NCI-H187 treated with DMSO at 0.1 percent for 48 hours (cell line): ENCODE data around the gene HIKESHI.
"Not testable (repeated sequence)": the region's sequence is repeated elsewhere in the genome, so short reads cannot be mapped to it uniquely, and the experiment has no call there.

ENCODE experiments used
- DNase-seq: peaks from one replicate; lab custom pipeline; 2025; lab: John Stamatoyannopoulos, UW

HIKESHI gene

DNA sequence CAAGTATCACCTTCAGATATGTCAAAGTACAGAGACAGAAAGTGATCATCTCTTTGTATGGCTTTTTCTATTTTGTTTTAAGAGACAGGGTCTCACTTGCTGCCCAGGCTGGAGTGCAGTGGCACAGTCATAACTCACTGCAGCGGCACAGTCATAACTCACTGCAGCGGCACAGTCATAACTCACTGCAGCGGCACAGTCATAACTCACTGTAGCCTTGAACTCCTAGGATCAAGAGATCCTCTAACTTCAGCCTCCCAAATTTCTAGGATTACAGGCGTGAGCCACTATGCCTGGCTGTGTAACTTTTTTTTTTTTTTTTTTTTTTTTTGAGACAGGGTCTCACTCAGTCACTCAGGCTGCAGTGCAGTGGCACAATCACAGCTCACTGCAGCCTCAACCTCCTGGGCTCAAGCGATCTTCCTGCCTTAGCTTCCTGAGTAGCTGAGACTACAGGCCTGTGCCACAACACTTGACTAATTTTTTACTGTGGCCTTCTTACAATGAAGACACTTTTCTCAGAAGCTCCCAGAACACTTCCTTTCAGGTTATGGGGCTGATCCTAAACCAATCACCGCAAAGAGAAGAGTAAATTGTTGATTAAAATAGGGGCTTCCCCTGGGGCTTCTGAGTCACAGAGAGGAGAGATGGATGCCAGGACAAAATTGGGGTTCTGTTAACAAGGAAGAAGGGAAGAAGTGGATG lies 9.0 kb upstream of the HIKESHI start:
- no peak for DNase-seq

DNA sequence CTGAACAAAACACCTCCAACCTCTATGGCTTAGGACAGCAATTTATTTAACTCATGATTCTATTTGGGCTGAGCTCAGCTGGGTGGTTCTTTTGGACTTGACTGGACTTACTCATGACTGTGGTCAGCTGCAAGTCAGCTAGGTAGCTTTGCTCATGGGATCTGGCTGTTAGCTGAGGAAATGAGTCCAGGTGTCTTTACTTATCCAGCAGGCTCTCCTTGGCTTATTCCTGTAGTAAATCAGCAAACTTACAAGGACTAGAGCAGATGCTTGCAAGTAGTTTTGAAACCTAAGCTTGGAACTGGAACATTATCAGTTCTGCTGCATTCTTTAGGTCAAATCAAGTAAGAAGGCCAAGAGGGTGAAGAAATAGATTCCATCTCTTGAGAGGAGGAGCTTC lies 8.0 kb upstream of the HIKESHI start:
- no peak for DNase-seq

DNA sequence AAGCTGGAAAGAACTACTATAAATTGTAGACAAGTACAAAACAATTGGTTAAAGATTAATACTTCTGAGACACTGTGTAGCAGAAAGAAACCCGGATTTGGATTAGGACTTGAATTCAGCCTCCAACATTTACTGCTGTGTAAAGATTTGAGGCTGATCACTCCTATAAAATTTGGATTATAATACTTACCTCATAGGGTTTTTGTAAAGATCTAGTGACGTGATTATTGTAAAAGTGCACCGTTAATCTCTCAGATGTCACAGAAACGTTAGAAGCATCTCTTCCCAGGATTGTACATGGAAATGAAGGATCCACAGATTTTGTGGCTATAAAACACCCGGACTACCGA lies 323 bp upstream of the HIKESHI start:
- DNase-seq, result no peak

DNA sequence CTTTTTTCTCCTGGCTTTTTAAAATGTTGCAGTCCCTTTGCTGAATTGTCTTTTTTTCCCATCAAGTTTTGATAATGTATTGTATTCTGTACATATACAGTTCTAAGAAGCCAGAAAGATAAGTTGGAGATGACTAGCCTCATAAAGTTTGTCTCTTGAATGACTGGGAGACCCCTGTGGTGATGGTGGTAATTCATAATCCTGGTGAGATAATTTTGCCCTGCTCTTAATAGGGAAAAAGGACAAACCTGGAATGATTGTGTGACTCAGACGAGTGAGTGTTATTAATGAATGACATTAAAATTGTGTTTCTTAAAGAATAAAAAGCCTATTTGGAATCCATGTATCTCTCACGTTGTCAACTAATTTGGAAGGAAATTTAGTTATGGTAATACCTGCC lies 1.2 kb downstream of the HIKESHI start:
- no peak for DNase-seq

DNA sequence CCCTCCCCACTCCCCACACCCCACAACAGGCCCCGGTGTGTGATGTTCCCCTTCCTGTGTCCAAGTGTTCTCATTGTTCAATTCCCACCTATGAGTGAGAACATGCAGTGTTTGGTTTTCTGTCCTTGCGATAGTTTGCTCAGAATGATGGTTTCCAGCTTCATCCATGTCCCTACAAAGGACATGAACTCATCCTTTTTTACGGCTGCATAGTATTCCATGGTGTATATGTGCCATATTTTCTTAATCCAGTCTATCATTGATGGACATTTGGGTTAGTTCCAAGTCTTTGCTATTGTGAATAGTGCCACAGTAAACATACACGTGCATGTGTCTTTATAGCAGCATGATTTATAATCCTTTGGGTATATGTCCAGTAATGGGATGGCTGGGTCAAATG lies 6.7 kb downstream of the HIKESHI start:
- not testable (repeated sequence) for DNase-seq

DNA sequence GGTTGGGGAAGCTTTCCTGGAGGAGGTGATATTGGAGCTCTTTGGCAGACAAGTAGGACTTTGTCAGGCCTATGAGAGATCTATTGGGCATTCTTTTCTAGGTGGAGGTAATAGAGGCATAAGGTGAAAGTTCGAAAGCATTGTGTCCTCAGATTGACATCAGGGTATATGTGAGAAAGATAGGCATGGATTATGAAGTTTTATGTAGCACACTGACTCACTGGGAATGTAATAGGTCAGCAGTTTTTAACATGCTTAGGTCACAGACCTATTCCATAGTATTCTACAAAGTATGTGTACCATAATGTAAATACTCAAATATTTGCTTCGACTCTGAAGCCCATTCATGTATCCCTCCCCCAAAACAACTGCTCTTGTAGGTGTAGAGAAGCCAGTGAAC lies 11.8 kb downstream of the HIKESHI start:
- DNase-seq, result no peak

DNA sequence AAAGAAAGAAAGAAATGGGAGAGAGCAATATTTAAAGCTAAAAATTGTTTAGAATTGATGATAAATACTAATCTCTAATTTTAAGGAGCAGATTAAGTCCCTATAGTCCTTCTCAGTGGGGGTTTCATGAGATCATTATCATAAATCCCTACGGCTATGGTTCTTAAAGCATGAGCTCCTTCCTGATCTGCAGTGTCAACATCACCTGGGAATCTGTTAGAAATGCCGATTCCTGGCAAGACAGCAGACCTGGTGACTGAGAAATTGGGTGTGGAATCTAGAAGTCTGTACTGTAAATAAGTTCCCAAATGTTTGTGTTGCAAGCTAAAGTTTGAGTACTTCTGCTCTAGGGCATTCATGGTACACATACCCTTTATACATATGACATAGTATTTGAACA lies 12.6 kb downstream of the HIKESHI start:
- DNase-seq, result no peak

DNA sequence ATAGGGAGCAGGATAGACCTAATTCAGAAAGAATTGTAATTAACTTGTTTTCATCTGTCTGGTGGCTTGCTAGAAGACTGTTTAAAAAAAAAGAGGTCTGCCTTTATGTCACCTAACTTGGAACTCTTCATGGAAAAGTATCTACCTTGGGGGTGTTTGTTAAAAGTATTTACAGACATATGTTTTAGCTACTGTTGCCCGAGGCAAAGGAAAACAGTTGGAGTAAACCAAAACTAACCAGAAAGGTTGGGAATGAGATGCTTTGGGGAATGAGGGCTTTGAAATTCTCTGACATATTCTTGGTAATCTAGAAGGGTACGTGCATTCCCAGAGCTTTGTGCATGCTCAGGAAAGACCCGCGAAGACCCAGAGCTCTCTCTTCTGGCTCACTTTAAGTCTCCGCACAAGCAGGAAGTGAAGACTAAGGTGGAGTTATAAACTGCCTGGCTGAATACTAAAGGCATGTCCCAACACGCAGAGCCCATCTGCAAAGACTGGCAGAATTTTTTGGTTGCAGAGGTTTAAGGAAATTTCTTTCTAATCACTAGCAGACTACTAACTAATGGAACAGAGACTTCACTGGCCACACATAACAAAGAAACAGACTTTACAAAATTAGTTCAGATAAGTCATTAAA lies 33.2 kb downstream of the HIKESHI start:
- DNase-seq, result no peak

DNA sequence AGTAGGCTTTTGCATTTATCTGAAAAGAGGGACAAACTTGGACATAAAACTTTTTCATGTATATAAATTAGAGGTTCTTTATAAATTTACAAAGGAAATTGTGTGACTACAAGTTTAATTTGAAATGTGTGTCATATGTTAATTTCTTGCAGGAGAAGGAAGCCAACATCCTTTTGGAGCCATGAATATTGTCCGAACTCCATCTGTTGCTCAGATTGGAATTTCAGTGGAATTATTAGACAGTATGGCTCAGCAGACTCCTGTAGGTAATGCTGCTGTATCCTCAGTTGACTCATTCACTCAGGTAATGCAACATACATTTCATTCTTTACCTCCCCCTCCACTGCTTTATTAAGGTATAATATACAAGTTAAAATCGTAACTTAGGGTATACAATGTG lies 35.2 kb downstream of the HIKESHI start:
- no peak for DNase-seq

DNA sequence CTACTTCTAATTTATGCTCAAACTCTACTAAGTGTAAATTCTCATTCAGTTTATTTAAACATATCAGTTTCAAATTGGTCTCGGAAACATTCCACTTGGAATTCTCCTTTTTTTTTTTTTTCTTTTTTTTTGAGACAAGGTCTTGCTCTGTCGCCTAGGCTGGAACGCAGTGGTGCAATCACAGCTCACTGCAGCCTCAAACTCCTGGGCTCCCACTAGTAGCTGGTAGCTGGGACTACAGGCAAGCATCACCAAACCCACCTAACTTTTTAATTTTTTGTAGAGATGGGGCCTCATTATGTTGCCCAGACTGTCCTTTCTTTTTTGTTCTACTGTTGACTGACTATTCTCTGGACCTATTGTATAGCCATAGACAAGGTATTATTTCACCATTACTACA lies 39.3 kb downstream of the HIKESHI start:
- DNase-seq, result no peak

DNA sequence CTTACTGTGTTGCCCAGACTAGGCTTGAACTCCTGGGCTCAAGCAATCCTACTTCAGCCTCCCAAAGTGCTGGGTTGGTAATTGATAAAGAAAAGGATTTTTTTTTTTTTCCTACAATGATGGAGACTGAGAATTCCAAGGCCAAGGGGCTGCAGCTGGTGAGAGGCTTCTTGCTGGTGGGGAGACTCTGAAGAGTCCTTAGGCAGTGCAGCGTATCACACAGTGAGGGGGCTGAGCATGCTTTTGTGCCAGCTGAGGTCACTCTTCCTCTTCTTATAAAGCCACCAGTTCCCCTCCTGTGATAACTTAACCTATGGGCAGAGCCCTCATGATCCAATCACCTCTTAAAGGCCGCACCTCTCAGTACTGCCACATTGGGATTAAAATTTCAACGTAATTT lies 44.5 kb downstream of the HIKESHI start:
- no peak for DNase-seq

DNA sequence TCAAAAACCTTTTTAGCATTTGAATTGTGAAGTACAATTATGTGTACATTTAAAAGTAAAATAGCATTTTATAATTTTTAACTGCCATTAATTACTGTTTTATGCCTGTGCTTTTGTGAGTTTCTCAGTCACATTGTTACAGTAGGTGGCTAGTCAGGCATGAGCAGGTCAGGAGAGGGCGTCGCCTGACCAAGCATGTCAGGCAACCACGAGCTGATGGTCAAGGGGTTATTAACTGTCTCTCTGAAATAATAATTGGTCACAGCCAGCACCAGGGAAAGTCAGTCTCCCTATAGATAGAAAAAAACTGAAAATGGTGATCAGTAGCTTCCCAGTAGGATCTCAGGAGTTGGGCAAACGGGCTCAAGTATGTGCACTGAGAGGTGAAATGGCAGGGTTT lies 53.2 kb downstream of the HIKESHI start:
- DNase-seq, result no peak

DNA sequence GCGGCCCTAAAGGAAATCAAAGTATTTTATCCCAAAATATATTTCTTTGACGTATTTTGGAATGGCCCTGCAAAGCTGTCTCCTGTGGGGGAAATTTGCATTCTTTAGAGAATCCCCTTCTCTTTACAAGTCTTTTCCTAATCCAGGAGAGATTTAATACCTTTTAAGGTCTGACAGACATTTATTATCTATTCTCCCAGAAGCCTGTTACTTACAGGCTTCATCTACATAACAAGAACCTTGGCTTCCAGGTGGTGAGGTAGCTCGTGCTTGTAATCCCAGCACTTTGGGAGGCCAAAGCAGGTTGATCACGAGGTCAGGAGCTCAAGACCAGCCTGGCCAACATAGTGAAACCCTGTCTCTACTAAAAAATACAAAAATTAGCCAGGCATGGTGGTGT lies 55.4 kb downstream of the HIKESHI start:
- DNase-seq, result not testable (repeated sequence)

DNA sequence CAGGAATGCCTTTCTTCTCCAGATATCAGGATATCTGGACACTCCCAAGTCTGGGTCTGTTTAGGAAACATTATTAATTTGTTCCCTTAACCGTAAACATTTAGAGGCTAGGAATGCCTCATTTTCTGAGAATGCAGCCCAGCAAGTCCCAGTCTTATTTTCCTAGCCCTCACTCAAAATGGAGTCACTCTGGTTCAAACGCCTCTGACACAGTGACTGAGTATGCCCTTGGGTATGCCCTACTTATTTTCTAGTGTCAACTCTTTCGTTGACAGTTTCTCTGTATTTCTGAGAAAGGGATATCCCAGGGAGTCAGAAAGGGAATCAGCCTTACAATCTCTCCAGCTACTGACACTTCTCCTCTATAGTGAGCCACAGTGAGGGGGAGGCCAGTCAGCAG lies 56.7 kb downstream of the HIKESHI start:
- no peak for DNase-seq

DNA sequence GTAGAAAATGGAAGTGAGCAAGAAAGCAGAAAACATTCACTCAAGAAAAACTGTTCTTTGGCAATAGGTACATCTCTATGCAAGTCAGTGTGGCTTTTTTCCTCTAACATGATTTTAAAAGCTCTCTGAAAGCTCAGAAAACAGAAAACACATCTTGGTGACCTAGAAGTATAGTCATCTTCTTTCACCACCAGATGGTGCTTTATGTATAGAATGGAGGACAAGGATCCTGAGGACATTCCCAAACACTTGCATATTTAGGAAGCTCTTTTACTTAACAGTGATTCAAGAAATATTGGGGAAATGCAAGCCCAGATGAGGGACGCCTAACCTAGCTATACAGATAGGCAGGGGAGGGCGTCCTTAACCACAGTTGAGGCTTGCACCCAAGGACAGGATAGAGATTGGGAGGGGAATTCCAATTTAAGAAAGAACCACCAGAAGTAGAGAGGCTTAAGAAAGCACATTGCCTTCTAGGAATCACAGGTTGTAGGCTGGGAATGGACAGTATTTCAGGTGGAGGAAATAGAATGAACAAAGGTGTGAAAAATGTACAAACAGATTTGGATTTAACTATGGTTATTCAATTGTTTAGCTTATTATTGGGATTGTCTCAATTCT lies 58.8 kb downstream of the HIKESHI start:
- DNase-seq, result no peak

DNA sequence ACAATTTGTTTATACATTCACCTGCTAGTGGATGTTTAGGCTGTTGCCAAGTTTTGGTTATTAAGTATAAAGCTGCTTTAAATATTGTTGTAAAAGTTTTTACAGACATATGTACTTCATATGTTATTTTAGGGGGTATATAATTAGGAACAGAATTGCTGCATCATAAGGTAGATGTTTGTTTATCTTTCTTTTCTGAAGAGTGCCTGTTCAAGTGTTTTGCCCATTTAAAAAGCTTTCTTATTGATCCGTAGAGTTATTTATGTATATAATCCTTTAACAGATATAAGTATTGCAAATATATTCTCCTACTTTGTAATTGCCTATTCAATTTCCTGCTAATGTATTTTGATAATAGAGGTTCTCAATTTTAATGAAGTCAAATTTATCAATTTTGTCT lies 61.4 kb downstream of the HIKESHI start:
- no peak for DNase-seq

DNA sequence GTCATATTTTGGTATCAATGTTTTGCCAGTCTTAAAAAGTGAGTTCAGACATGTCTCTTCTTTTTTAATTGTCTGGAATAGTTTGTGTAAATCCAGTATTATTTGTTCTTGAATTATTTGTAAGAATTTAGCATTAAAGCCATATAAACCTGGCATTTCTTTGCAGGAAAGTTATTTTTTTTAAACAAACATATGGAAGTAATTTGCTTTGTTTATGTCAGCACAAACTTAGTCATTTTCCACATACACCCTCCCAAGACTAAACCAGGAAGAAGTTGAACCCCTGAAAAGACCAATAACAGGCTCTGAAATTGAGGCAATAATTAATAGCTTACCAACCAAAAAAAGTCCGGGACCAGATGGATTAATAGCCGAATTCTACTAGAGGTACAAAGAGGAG lies 63.5 kb downstream of the HIKESHI start:
- DNase-seq, result no peak

DNA sequence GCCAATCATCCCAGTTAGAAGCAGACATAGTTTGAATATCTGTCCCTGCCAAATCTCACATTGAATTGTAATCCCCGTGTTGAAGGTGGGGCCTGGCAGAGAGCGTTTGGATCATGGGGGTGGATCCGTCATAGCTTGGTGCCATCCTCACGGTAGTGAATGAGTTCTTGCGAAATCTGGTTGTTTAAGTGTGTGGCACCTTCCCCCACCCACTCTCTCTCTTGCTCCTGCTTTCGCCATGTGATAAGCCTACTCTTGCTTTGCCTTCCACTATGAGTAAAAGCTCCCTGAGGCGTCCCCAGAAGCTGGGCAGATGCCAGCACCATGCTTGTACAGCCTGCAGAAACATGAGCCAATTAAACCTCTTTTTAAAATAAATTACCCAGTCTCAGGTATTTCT lies 67.6 kb downstream of the HIKESHI start:
- DNase-seq, result no peak

DNA sequence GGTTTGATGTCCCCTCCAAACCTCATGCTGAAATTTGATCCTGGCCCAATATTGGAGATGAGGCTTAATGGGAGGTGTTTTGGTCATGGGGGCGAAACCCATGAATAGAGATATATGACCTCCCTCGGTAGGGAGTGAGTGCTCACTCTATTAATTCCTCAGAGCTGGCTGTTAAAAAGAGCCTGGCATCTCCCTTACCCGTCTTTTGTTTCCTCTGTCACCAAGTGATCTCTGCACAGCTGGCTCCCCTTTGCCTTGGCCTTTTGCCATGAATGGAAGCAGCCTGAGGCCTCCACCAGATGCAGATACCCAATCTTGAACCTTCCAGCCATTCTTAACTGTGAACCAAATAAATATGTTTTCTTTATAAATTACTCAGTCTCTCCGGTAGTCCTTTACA lies 68.1 kb downstream of the HIKESHI start:
- no peak for DNase-seq

DNA sequence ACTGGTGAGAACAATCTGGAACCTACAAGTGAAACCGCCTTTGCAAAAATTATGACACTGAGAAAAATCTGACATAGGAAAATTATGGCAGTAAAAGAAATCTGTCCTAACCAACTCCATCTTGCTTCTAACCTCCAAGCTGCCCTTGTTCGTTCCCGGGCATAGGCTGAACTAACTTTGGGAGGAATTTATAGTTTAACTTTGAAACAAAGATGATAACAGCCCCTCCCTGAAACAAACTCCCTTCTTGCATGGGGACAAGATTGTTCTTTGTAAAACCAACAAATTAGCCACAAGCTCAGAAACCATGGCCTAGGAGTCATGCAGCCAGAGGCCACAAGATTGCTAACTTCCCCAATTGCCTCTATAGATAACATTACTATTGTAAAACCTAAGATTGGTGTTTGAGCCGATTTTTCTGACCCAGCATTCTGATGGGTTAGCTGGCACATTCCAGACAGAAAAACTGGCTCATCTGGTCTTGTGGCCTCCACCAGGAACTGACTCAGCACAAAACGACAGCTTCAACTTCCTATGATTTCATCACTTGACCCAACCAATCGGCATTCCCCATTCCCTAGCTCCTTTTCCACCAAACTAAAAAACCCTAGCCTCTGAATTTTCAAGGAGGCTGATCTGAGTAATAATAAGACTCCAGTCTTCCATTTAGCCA lies 69.0 kb downstream of the HIKESHI start:
- no peak for DNase-seq

DNA sequence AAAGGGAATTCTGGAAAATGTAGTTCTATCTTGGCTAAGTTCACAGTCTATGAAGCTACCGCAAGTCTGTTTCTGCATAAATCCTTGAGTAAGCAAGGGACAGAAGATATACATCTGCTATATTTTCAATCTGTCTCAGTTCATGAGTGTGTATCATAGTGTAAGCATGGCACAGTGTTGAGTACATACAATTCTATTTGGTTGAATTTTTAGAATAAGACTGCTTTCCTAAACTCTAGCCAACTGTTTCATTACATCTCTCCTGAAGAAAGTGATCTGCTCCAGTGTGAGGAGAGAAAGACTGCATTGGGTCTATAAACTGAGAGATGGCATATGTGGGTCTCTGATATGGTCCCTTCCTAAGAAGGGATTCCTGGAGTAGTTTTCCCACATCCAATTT lies 70.0 kb downstream of the HIKESHI start:
- DNase-seq, result no peak

DNA sequence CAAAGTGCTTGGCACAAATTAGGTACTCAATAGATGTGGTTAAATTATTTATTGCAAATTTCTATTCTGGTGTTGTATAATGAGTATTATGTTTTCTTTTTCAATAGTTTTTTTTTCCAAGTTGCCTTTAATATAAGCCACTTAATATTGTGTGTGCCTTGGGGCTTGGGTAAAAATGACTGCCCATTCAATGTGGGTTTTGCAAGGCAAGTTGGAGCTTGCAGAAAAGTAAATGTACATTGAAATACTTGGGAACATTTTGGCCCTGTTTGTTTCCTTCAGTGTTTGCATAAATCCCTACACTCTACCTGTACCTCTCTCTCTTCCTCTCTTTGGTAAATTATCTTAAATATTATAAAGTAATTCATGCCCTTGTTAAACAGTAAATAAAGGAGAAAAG lies 70.5 kb downstream of the HIKESHI start:
- no peak for DNase-seq

DNA sequence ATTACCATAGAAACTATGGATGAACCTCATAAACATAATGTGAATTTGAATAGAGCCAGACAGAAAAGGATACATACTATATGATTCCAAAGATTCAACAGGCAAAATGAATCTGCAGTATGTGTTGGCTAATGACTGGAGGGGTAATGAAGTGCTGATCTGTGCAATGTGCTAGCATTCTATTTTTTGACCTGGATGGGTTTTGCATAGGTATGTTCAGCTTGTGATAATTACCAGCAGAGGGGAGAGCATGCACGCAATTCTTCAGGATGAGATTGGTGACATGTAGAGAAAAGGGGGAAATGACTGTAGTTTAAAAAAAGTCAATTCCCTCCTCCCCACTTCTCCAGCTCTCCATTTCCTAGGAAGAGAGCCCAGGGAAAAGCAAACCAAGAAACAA lies 72.0 kb downstream of the HIKESHI start:
- no peak for DNase-seq
